Measurements from ENCODE around the gene RHO. TPM values are rescaled to one million over a fixed set of nuclear protein-coding genes. Genes with fewer than 3 reads are reported as not detected.

RHO gene
- total RNA-seq, 1 experiment from 2014 or later = not detected

- Histone ChIP-seq H3K27ac (ENCODE audit: insufficient read length, low read depth, low read length) (no peak overlapping the region), H3K9ac (ENCODE audit: extremely low read depth, insufficient read length, low read length) (no peak overlapping the region), H2BK120ac (ENCODE audit: low read depth, low read length, poor library complexity, severe bottlenecking) (no peak overlapping the region), H3K4ac (ENCODE audit: low read depth, low read length) (no peak overlapping the region), H2BK12ac (ENCODE audit: insufficient read length, low read depth, low read length) (no peak overlapping the region), H2BK20ac (ENCODE audit: low read depth, low read length, poor library complexity, severe bottlenecking) (no peak overlapping the region), H2AK5ac (ENCODE audit: insufficient read length, low read length) (no peak overlapping the region), H4K8ac (replicated peaks; ENCODE audit: insufficient read length, low read depth, low read length) (no peak overlapping the region), H2AFZ (ENCODE audit: low read length) (no peak overlapping the region), H2BK15ac (ENCODE audit: low read depth, low read length) (no peak overlapping the region), H3K9me3 (ENCODE audit: control insufficient read depth, low read depth, low read length) (no peaks in the 10 kb centered on the region), H4K5ac (ENCODE audit: insufficient read length, low read depth, low read length) (no peak overlapping the region), H4K20me1 (ENCODE audit: control insufficient read depth, insufficient read depth, insufficient read length) (no peaks in the 10 kb centered on the region), H3K56ac (ENCODE audit: insufficient read length, low read depth, low read length) (no peak overlapping the region), H3K79me1 (ENCODE audit: insufficient read depth, low read depth, low read length, poor library complexity, severe bottlenecking) (no peaks in the 10 kb centered on the region), H3K23me2 (ENCODE audit: insufficient read length, low read depth, low read length, poor library complexity, severe bottlenecking) (no peaks in the 10 kb centered on the region), H2BK5ac (ENCODE audit: insufficient read length, low read length) (no peak overlapping the region), H3K79me2 (ENCODE audit: insufficient read depth, low read length) (no peaks in the 10 kb centered on the region), H3K4me2 (ENCODE audit: insufficient read depth, insufficient read length, low read length) (no peak overlapping the region), H3K18ac (ENCODE audit: insufficient read length, low read depth, low read length) (no peak overlapping the region), H4K91ac (ENCODE audit: insufficient read length, low read depth, low read length) (no peak overlapping the region), H3K27me3 (ENCODE audit: insufficient read depth, low read length) (no peaks in the 10 kb centered on the region), H3K23ac (ENCODE audit: insufficient read length, low read depth, low read length) (no peak overlapping the region), H3T11ph (ENCODE audit: low read length) (no peak overlapping the region), H3K4me1 (ENCODE audit: insufficient read depth, low read length) (no peaks in the 10 kb centered on the region), H3K14ac (ENCODE audit: insufficient read depth, low read length) (no peak overlapping the region)
- no peak for TF ChIP-seq CTCF (conservative IDR thresholded peaks at IDR 0.05)
- Mint-ChIP-seq H3K27me3 (ENCODE audit: low read depth) (no peaks in the 10 kb centered on the region), H3K4me3 (no peak overlapping the region), H3K9me3 (no peaks in the 10 kb centered on the region), H3K36me3 (ENCODE audit: insufficient read depth in 1 of 3, low read depth in 3 of 3) (peaks cover 0 to 4% (median 2%) of the 10 kb centered on the region in 3 experiments; a peak in 1 of 7 replicates), H3K27ac (no peak overlapping the region; a peak in 1 of 7 replicates), H3K4me1 (peaks cover 17 to 22% of the 10 kb centered on the region in 2 experiments)
- no peak for DNase-seq
- WGBS (ENCODE audit: extremely low coverage, insufficient read length, low lambda C conversion rate) = no CpG with 5 or more reads among the region's 18 CpGs
Measured at GRCh38 chr3:129572603-129573002, 44.2 kb downstream of the RHO start.
